Hematopoietic multipotent progenitor cell (in vitro differentiated cells): ENCODE data around the gene IVNS1ABP. TPM values are rescaled to one million over a fixed set of nuclear protein-coding genes. Genes with fewer than 3 reads are reported as not detected.
"Not testable (repeated sequence)": the region's sequence is repeated elsewhere in the genome, so short reads cannot be mapped to it uniquely, and the experiment has no call there.

Source experiments
- DNase-seq, 3 donors: peaks; one replicate each; pipeline ENCODE4 v3.0.0-alpha.2; 2011 to 2015; ENCODE audit warnings: low read depth in 2 of 3, low spot score in 2 of 3
- total RNA-seq: library from RNA; depleted of rRNA; stranded (reverse); fragments of >200 nt; gene quantifications from one replicate; pipeline ENCODE4 v1.2.3, GENCODE V29; 2012

IVNS1ABP gene
- total RNA-seq, result 35.8 TPM

DNA sequence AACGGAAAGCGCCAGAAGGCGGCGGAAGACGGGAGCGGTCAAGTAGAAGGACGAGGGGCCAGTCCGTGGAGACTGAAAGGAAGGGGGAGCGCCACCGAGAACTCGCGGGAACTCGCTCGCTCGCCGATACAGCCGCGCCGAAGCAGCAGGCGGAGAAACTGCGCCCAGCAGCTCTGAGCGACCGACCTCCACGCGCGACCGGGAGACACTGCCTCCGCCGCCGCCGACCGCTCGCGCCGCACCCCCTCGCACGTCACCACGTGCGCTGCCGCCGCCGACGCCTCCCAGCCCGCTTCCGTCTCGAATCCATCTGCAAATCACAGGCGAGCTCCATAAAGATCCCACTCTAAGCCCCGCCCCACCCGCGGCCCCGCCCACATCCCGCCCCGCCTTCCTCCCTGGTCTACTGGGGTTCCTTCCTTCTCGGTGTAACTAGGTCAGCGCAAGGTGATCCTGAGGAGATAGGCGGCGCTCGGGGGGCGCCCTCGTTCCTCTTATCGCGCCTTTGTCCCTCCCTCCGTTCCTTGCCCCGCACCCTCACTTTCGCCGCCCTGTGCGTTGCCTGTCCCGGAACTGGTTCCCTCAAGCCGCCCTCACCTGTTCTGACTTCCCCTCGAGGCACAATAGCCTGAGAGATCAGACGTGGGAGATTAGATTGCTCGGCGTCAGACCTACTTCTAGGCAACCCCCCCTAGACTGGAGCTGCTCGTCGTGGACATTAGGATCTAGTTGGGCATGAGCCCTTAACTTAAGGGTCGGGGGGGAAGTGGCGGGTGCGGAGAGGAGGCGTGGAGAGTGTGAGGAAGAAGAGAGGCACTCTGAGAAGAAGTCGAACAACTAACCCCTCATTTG is at the start of gene IVNS1ABP:
Gene IVNS1ABP (minus strand): TSS at position 210 of the 852 bp plus-strand sequence. CDS start 7,750 bp downstream, outside the sequence.
- peak; percentile 91 to 95 (median 93) for DNase-seq

DNA sequence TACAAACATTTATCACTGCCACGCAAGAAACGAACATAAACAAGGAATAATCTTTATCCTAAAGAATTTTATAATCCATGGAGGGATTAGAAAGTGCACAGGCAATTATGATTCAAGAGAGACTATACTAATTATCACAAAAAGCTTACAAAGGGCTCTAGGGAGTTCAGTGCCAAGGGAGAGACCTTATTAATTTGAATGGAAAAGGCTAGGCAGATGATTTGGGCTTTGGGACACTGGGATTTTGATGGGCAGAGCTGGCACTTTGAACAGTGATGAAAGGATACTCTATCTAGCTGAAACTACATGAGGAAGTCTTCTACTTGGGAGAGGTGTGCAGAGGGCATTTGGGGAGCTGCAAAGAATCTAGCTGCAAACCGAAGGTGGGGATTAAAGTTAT is 48.9 kb upstream of the IVNS1ABP start:
- no peak for DNase-seq

DNA sequence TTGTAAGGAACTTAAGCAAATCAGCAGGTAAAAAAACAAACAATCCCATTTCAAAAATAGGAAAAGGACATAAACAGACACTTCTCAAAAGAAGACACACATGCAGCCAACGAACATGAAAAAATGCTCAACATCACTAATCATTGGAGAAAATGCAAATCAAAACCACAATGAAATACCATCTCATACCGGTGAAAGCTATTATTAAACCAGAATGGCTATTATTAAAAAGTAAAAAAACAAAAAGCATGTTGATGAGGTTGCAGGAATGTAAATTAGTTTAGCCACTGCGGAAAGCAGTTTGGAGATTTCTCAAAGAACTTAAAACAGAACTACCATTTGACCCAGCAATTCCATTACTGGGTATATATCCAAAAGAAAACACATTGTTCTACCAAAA is 47.5 kb upstream of the IVNS1ABP start:
- DNase-seq, result not testable (repeated sequence)

DNA sequence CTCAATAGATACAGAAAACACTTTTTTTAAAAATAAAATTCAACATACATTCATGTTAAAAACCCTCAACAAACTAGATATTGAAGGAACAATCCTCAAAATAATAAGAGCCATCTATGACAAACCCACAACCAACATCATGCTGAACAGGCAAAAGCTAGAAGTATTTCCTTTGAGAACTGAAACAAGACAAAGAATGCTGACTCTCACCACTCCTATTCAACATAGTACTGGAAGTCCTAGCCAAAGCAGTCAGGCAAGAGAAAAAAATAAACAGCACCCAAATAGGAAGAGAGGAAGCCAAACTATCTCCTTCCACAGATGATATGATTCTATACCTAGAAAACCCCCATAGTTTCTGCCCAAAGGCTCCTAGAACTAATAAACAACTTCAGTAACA is 46.2 kb upstream of the IVNS1ABP start:
- DNase-seq, result no peak

DNA sequence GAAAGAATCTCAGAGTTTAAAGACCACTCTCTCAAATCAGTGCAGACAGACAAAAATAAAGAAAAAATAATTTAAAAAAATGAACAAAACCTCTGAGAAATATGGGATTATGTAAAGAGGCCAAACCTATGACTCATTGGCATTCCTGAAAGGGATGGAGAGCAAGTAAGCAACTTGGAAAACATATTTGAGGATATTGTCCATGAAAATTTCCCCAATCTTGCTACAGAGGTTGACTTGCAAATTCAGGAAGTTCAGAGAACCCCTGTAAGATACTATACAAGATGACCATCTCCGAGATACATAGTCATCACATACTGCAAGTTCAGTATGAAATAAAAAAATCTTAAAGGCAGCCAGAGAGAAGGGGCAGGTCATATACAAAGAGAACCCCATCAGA is 43.7 kb upstream of the IVNS1ABP start:
- no peak for DNase-seq

DNA sequence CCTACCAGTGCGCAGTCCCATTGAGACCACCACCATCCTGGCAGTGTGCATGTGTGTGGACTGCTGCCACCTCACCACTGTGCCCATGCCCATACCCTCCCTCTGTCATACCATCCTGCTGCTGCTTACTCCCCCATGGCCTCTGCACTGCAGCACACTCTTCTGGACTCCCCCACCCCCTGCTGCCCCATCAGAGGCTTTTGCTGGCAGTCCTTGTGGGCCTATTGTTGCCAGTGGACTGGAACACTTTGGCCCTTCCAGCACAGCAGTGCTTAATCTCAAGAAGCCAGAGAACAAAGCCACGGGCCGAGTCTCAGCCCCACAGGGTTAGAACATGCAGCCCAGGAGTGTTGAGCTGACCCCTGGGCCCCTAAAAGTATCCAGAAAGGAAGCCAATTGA is 41.9 kb upstream of the IVNS1ABP start:
- DNase-seq, result no peak

DNA sequence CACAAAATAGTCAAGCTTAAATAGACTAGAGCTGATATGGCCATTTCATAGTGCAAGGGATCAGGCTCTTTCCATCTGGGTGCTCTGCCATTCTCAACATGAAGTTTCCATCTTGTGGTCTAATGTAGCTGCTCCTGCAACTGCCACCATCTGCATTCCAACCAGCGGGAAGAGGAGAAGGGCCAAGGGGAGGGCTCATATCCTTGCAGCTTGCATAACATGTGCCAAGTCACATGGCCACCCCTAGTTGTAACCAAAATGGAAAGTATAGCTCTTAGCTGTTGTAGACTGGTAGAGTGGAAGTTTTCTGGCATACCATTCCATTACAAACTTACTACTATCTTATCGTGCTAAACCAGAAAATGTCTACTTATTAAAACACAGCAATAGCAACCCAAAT is 38.9 kb upstream of the IVNS1ABP start:
- no peak for DNase-seq

DNA sequence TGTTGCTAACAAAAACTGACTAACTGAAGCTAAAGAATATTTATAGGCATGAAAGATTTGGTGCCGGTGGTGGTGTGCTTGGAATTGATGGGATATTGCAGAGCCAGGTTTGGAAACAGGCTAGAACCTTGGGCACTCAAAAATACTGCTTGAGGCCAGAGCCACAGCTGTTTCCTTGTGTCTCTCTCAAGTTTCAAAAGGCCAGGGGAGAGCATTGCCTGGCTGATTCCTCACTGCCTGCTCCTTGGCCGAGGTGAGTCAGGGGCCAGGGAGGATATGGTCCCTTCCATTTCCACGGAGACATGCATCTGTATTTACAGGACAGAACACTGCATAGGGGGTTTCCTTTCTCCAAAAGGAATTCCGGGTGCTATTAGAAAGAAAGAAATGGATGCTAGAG is 36.1 kb upstream of the IVNS1ABP start:
- no peak for DNase-seq

DNA sequence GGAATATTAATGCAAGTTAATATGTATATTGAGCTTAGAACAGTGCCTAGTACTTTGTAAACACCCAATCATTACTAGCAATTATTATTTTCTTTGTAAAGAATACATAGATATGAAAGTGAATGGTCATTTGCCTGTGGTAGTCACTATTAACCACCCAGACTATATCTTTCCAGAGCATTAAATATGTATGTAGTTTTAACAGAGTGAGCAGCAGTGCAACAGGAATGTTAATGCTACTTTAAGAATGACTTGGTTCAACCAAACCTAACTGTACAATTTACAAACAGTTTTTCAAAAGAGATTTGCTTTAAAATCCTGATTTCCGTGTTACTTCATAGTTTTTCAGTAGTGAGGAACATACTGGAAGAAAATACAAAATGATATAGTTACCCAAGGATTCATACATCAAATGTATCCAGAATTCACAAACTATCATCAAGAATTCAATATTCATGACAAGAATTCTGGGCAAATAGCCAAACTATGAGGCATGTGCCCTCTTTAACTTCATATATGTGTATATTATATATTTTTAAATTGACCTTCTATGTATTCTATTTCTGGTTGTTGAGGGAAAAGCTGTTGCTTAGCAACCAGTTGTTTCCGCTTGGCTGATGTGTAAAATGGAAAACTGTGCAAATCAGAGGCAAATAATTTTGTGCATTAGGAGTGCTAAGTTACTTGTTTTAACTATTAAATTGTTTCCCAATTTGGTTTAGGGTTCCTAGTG is 34.9 kb upstream of the IVNS1ABP start:
- no peak for DNase-seq

DNA sequence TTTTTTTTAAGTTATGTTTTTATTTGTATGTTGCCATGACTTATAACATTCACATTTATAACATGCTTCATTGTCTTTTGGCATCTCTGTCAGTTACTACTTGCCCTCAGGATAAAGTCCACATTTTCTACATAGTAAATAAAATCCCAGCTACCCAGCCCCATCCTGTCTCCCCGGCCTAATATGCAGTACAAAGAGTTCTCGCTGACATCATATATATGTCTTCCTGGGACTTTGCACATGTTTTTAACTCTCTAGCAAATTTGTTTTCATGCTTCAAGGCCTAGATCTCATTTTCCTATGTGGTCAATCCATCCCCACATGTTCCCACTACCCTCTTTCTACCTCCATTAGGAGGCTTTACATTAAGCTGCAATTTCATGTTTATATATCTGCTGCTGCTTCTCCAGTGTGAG is 33.0 kb upstream of the IVNS1ABP start:
- DNase-seq, result no peak

DNA sequence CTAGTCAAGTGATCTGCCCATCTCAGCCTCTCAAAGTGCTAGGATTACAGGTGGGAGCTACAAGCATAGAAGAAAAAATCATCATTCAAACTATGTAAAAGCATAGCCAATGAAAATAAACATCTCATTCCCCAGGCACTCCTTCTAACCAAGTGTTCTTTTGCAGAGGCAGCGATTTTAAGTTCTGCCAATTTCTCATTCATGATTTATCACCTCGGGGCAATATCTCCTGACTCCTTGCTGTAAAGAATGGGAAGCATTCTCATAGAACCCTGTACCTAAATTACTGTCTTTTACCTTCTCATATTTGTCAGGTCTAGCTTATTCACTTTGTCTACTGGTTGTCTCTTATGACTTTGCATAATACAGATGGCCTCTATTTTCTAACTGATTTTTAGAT is 32.5 kb upstream of the IVNS1ABP start:
- DNase-seq, result no peak

DNA sequence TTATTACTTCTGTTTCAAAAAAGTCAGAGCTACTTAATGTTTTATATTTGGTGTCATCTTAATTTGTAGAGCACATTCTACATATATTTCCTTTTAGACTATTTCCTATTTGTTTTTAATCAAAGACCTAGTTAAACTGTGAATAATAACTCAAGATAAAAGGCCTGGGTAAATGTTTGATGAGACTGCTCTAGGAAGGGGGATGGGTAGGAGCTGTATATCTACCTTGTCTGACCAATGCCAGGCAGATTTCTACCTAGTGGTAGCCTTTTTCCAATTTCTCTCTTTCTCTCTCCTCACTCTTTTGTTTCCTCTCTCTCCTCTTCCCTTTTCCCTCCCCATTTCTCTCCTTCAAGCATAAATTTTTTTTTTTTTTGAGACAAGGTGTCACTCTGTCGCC is 31.9 kb upstream of the IVNS1ABP start:
- no peak for DNase-seq

DNA sequence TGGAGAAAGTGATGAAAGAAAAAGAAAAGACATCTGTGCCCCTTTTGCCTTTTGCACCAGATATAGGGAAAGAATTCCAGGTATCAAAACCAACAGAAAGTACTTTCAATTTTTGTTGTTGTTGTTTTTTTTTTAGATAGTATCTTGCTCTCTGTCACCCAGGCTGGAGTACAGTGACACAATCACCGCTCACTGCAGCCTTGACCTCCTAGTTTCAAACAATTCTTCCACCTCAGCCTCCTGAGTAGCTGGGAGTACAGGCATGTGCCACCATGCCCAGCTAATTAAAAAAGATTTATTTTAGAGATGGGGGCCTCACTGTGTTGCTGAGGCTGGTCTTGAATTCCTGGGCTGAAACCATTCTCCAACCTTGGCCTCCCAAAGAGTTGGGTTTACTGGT is 31.3 kb upstream of the IVNS1ABP start:
- DNase-seq, result no peak

DNA sequence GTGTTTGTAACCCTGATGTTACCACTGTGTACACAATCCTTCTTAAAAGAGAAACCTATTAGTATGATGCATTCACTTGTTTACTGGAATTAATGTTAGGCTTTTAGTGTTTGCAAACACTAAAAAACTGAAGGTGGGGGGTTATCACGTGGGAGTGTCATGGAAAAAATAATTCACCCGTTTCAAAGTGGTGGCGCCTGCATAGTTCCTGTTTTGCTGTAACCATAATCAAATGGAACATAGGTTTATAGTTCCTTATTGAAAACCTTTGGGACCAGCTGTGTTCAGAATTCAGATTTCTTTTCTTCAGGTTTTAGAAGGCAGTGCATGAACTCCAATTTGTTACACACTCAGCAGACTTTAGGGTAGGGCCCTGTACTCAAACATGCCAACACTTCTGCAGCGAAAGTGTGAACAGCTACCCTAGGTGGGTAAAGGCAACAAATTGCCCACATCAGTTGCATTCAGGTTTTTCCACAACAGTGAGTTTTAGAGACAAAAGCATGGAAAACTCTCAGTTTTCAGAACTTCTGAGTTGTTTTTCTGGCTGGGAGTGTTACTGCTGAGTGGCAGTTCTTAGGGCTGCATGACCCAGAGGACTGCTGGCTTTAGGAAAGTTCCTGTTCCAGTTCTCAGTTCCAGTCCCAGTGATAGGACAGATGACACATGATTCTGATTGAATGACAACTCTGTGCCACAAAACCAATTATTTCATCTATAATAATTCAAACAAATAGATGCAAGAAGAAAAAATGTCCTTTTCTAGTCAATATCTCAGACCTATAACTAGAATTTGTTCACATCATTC is 29.1 kb upstream of the IVNS1ABP start:
- DNase-seq, result peak in 2 of 3 donors; percentile 51 to 78

DNA sequence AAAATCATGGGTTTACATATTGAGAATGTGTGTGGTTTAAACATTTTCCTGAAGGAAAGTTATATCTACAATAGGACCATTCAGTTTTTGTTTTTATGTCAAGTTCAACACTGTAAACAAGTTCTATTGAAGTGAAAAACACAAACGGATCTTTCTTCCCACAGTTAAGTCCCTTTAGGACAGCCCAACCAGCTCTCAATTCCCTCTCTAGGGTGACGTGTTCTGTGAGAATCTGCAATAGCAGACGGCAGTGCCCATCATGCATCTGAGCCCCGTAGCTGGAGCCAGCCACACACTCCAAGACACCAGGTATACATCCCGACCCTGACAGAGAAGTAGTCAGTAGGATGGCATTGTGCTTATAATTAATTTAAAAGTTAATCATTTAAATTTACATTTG is 26.3 kb upstream of the IVNS1ABP start:
- no peak for DNase-seq

DNA sequence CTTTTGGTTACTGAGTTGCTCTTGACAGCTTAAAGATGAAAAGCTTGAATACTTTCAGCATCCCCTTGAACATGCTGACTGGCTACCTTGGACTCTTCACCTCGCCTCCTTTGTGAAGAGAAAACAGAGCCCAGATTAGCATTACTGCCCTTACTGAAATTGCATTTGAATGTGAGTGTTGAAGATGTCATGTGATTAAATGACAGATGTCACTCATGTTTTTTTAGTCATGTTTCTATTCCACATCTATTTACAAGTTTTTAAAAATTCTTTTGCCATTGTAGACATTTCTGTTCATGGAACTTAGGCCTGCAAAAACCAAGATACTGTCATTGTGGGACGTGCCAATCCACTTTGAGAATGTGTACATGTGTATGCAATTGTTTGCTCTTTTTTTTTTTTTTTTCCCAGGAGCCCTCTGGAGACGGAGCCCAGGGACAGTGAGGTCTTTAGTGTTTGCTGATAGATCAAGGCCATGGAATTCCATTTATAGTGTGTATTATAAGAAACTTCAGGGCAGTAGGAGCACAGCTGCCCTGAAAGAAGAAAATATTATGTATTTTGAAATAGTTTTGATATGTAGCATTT is 25.7 kb upstream of the IVNS1ABP start:
- no peak for DNase-seq

DNA sequence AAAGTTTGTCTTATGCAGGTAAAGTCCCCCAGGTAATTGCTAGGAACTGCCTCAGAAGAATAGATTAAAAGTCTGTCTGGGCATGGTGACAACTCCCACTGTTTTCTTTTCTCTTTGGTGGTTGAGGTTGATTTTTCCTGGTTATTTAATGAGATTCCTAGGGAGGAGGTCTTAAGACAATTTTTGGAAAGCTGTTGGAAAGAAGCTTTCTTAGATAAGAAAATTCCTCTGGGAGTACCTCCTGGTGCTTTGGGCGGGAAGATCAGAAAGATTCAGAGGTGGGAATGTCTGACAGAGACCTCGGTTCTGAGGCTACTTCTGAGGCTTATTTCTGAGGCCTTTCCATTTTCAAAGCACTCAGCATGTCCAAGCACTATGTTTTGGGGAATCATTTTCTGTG is 25.0 kb upstream of the IVNS1ABP start:
- no peak for DNase-seq

DNA sequence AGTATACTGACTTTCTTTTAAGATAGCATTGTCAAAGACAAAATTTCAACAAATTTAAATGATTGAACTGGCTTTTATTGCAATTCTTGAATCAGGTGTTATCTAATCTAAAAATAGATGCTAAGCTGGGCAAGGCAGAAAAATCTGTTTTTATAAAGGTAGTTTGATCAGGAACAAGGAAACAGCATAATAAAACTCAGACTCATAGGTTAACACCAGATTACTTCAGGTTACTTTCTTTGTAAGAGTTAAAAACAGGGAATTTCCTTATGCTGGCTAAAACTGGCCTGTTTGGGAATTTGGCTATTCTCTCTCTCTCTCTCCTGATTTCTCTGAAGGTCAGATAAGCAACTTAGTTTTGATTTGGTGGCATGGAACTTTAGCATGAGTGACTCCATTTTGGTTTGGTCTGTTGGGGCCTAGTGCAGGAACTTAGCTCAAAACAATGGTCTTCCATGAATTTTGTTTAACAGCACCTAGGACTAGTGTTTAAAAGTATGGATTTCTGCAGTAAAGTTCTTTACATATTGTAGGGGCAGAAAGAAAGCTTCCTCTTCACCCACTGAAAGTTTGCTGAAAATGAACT is 24.2 kb upstream of the IVNS1ABP start:
- DNase-seq, result no peak

DNA sequence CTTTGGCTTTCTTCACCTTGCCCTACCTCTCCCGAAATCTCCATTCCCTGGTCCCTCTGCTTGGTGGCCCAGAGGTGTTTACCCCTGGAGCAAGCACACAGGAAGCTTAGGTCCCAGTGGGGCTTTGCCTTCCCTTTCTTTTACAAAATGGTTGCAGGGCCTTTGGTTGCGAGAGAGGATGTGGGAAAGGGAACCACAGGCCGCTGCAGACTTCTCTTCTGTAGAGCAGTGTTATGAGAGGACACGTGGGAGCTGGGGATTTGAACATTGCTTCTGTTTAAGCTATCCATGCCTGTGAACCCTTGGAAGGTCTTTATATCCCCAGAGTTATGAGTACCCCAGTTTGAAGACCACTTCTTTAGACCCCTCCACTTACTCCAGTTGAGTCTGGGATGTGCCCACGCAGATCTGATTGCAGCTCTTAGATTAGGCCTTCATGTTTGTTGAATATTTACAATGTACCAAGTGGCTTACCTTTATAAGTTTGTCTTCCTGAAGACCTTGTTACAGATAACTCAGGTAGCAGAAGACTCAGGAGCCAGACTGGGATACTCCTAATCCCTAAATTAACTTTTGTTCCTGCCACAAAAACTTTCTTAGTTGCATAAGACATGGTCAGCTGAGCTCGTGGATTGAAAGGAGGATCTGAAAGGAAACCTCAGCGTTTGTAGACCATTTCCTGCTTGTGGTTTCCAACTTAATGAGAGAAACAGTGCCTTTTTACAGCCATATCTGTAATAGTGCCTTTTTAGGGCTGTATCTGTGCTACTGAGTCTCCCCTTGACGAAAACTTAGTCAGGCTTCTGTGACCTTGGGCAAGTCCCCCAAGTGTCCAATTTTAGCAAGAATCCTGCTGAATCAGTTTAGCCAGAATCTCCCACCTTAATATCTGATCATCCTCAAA is 21.9 kb upstream of the IVNS1ABP start:
- DNase-seq, result peak in 2 of 3 donors; percentile 51 to 66
